Measurements from ENCODE around the gene KLHL29.

DNA sequence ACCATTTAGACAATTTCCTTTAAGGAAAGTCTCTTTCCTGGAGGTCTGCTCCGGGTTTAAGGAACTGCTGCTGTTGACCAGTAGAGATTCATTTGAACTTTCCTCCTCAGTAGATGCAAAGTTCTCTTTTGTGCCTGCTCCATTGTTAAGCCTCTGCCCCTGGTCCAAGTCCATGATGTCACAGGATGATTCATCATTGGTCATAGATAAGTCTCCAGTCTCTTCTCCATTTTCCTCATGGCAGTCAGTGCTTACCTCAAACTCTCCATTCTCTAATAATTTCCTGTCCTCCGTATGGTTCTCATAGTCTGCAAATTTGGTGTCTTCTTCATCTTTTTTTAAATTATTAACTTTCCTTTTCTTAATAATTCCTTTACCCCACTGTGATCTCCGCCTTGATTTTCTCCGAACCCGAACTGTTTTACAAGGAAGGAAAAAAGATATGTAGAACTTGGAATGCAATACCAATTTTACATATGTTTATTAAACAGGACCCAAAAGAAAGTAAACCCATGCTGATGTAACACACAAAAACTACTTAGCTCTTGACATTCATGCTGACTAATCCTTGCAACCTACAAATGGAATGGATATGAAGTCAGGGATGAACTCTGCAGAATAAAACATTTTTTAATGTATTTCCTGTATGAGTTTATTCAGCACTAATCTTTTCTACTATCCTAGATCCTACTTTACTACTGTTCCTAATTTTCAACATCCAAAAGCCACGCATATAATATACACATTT lies 372.9 kb downstream of the KLHL29 start:
- TF ChIP-seq, protein P1, sequence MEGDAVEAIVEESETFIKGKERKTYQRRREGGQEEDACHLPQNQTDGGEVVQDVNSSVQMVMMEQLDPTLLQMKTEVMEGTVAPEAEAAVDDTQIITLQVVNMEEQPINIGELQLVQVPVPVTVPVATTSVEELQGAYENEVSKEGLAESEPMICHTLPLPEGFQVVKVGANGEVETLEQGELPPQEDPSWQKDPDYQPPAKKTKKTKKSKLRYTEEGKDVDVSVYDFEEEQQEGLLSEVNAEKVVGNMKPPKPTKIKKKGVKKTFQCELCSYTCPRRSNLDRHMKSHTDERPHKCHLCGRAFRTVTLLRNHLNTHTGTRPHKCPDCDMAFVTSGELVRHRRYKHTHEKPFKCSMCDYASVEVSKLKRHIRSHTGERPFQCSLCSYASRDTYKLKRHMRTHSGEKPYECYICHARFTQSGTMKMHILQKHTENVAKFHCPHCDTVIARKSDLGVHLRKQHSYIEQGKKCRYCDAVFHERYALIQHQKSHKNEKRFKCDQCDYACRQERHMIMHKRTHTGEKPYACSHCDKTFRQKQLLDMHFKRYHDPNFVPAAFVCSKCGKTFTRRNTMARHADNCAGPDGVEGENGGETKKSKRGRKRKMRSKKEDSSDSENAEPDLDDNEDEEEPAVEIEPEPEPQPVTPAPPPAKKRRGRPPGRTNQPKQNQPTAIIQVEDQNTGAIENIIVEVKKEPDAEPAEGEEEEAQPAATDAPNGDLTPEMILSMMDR (IDR thresholded peaks at IDR 0.05): no peak
- no peak for TF ChIP-seq EZH2 (IDR thresholded peaks at IDR 0.05; ENCODE audit: borderline replicate concordance, insufficient read depth, low read depth, low read length, poor library complexity, severe bottlenecking)

All from B cell (primary cell).